ENCODE measurements around the gene DISC1. TPM values are rescaled to one million over a fixed set of nuclear protein-coding genes. Genes with fewer than 3 reads are reported as not detected.
"Not testable (repeated sequence)": the region's sequence is repeated elsewhere in the genome, so short reads cannot be mapped to it uniquely, and the experiment has no call there.

The DISC1 gene
- total and polyA plus RNA-seq, 2 donors (not counting 1 experiment from before 2014, with no cell fraction given), result 2.7 to 4.3 TPM

- TF ChIP-seq EZH2 (IDR thresholded peaks at IDR 0.05; ENCODE audit: borderline replicate concordance, insufficient read depth, low read depth, low read length, poor library complexity, severe bottlenecking) (no peak), CTCF (IDR thresholded peaks at IDR 0.05) (no peak)
- Histone ChIP-seq H3K36me3 (replicated peaks in 1 of 2; ENCODE audit: control extremely low read depth in 1 of 2, control insufficient read depth in 1 of 2, extremely low read depth in 1 of 2, insufficient read depth in 2 of 2, low read length in 1 of 2) (no peaks in the 10 kb centered on the region), H3K27me3 (replicated peaks in 1 of 4; ENCODE audit: control extremely low read depth in 1 of 4, control insufficient read depth in 3 of 4, insufficient read depth in 4 of 4, low read length in 3 of 4) (no peaks in the 10 kb centered on the region), H2AFZ (ENCODE audit: insufficient read depth, low read depth, low read length, poor library complexity, severe bottlenecking) (no peak overlapping the region), H3K9ac (ENCODE audit: low read length) (no peak overlapping the region), H3K79me2 (ENCODE audit: control insufficient read depth, insufficient read depth, low read length) (no peaks in the 10 kb centered on the region), H3K27ac (ENCODE audit: low read length in 2 of 2) (no peak overlapping the region), H4K20me1 (ENCODE audit: control insufficient read depth, insufficient read depth, low read length, poor library complexity, severe bottlenecking) (no peaks in the 10 kb centered on the region), H3K4me2 (replicated peaks; ENCODE audit: low read depth, low read length, poor library complexity, severe bottlenecking) (no peak overlapping the region), H3K4me3 (ENCODE audit: control extremely low read depth in 1 of 5, extremely low read depth in 1 of 5, insufficient read depth in 1 of 5, low read depth in 2 of 5, low read length in 4 of 5) (no peak overlapping the region), H3K4me1 (ENCODE audit: control insufficient read depth in 2 of 2, insufficient read depth in 2 of 2, low read length in 2 of 2) (peaks cover 0 to 12% of the 10 kb centered on the region in 2 donors), H3K9me3 (ENCODE audit: control extremely low read depth in 1 of 3, control insufficient read depth in 2 of 3, insufficient read depth in 1 of 3, low read length in 2 of 3) (no peaks in the 10 kb centered on the region)
- CTCF ChIA-PET, result no interaction called here
- no peak overlapping the region for H3K27ac Mint-ChIP-seq
- no peak overlapping the region for H3K4me3 Mint-ChIP-seq
- H3K9me3 Mint-ChIP-seq (ENCODE audit: insufficient read depth), result no peaks in the 10 kb centered on the region
- intact Hi-C loops (cut with micrococcal nuclease), result no loop called here
- DNase-seq, result no peak
- no CpG with 5 or more reads among the region's 2 CpGs for WGBS (ENCODE audit: insufficient coverage)
- POLR2A ChIA-PET, result no interaction called here
- ATAC-seq (ENCODE audit: low read depth), result no peak
- peaks cover 14% of the 10 kb centered on the region for H3K4me1 Mint-ChIP-seq
- no peaks in the 10 kb centered on the region for H3K27me3 Mint-ChIP-seq
Measured at GRCh38 chr1:231781892-231782291, 155.3 kb downstream of the DISC1 start.

GRCh38 chr1:231785073-231785472 lies 158.5 kb downstream of the DISC1 start:
- ATAC-seq (ENCODE audit: low read depth); H3K9ac ChIP-seq (ENCODE audit: low read length); H3K9me3 ChIP-seq (ENCODE audit: control extremely low read depth in 1 of 3, control insufficient read depth in 2 of 3, insufficient read depth in 1 of 3, low read length in 2 of 3); POLR2A ChIA-PET; H3K27ac ChIP-seq (ENCODE audit: low read length in 2 of 2); H3K79me2 ChIP-seq (ENCODE audit: control insufficient read depth, insufficient read depth, low read length); DNase-seq; H3K4me1 ChIP-seq (ENCODE audit: control insufficient read depth in 2 of 2, insufficient read depth in 2 of 2, low read length in 2 of 2); H3K36me3 ChIP-seq (replicated peaks in 1 of 2; ENCODE audit: control extremely low read depth in 1 of 2, control insufficient read depth in 1 of 2, extremely low read depth in 1 of 2, insufficient read depth in 2 of 2, low read length in 1 of 2); H3K4me1 Mint-ChIP-seq; CTCF ChIA-PET; H3K4me3 ChIP-seq (ENCODE audit: control extremely low read depth in 1 of 5, extremely low read depth in 1 of 5, insufficient read depth in 1 of 5, low read depth in 2 of 5, low read length in 4 of 5); H3K27me3 Mint-ChIP-seq; H3K27me3 ChIP-seq (replicated peaks in 1 of 4; ENCODE audit: control extremely low read depth in 1 of 4, control insufficient read depth in 3 of 4, insufficient read depth in 4 of 4, low read length in 3 of 4); H3K4me2 ChIP-seq (replicated peaks; ENCODE audit: low read depth, low read length, poor library complexity, severe bottlenecking); H4K20me1 ChIP-seq (ENCODE audit: control insufficient read depth, insufficient read depth, low read length, poor library complexity, severe bottlenecking); H2AFZ ChIP-seq (ENCODE audit: insufficient read depth, low read depth, low read length, poor library complexity, severe bottlenecking); intact Hi-C loops (cut with micrococcal nuclease); H3K27ac Mint-ChIP-seq; H3K4me3 Mint-ChIP-seq; H3K9me3 Mint-ChIP-seq (ENCODE audit: insufficient read depth): not testable (repeated sequence)
- no CpG with 5 or more reads among the region's 2 CpGs for WGBS (ENCODE audit: insufficient coverage)
